ENCODE results near the gene ADK.

The ADK gene

GRCh38 chr10:74685564-74685963 lies 534.5 kb downstream of the ADK start:
- DNase-seq, result no peak

- no peak for DNase-seq
These were observed 539.4 kb downstream of the ADK start for GRCh38 chr10:74690393-74690792.

- DNase-seq, result no peak
These were observed 540.1 kb downstream of the ADK start for GRCh38 chr10:74691164-74691563.

- no peak for DNase-seq
These were observed 553.8 kb downstream of the ADK start for GRCh38 chr10:74704629-74705357.

GRCh38 chr10:74705358-74705980 lies 554.4 kb downstream of the ADK start:
- DNase-seq, result no peak

- no peak for DNase-seq
These were observed 555.9 kb downstream of the ADK start for GRCh38 chr10:74706966-74707365.

GRCh38 chr10:74708246-74708645 lies 557.2 kb downstream of the ADK start:
- DNase-seq, result no peak

- no peak for DNase-seq
These were observed 567.2 kb downstream of the ADK start for GRCh38 chr10:74718208-74718607.

- no peak for DNase-seq
These were observed 577.2 kb downstream of the ADK start for GRCh38 chr10:74728225-74728624.

GRCh38 chr10:74730246-74730645 lies 579.2 kb downstream of the ADK start:
- DNase-seq, result no peak

- DNase-seq, result no peak
These were observed 582.6 kb downstream of the ADK start for GRCh38 chr10:74733612-74734011.

GRCh38 chr10:74736029-74736428 lies 585.0 kb downstream of the ADK start:
- DNase-seq, result no peak

GRCh38 chr10:74738052-74738451 lies 587.0 kb downstream of the ADK start:
- DNase-seq, result no peak

- DNase-seq, result no peak
These were observed 587.5 kb downstream of the ADK start for GRCh38 chr10:74738542-74738941.

- DNase-seq, result no peak
These were observed 588.1 kb downstream of the ADK start for GRCh38 chr10:74738985-74739567.

GRCh38 chr10:74743401-74743800 lies 592.4 kb downstream of the ADK start:
- DNase-seq, result no peak

GRCh38 chr10:74745449-74745848 lies 594.4 kb downstream of the ADK start:
- no peak for DNase-seq

- DNase-seq, result no peak
These were observed 595.8 kb downstream of the ADK start for GRCh38 chr10:74746813-74747212.

GRCh38 chr10:74748468-74749031 lies 597.5 kb downstream of the ADK start:
- DNase-seq, result no peak

- DNase-seq, result no peak
These were observed 599.8 kb downstream of the ADK start for GRCh38 chr10:74750848-74751274.

- DNase-seq, result no peak
These were observed 601.5 kb downstream of the ADK start for GRCh38 chr10:74752371-74753040.

GRCh38 chr10:74753442-74754211 lies 602.6 kb downstream of the ADK start:
- no peak for DNase-seq

GRCh38 chr10:74754381-74754821 lies 603.4 kb downstream of the ADK start:
- DNase-seq, result no peak

Data from NCI-H526 treated with DMSO at 0.1 percent for 48 hours (cell line).